Measurements from ENCODE around the gene CAVIN1. TPM values are rescaled to one million over a fixed set of nuclear protein-coding genes. Genes with fewer than 3 reads are reported as not detected.
A peak's percentile ranks its signal among the peaks of the same experiment; 100 is the strongest.
"Not testable (repeated sequence)": the region's sequence is repeated elsewhere in the genome, so short reads cannot be mapped to it uniquely, and the experiment has no call there.

CAVIN1 gene
- polyA plus RNA-seq, 3 donors: 0.01 TPM; not detected in 2

DNA sequence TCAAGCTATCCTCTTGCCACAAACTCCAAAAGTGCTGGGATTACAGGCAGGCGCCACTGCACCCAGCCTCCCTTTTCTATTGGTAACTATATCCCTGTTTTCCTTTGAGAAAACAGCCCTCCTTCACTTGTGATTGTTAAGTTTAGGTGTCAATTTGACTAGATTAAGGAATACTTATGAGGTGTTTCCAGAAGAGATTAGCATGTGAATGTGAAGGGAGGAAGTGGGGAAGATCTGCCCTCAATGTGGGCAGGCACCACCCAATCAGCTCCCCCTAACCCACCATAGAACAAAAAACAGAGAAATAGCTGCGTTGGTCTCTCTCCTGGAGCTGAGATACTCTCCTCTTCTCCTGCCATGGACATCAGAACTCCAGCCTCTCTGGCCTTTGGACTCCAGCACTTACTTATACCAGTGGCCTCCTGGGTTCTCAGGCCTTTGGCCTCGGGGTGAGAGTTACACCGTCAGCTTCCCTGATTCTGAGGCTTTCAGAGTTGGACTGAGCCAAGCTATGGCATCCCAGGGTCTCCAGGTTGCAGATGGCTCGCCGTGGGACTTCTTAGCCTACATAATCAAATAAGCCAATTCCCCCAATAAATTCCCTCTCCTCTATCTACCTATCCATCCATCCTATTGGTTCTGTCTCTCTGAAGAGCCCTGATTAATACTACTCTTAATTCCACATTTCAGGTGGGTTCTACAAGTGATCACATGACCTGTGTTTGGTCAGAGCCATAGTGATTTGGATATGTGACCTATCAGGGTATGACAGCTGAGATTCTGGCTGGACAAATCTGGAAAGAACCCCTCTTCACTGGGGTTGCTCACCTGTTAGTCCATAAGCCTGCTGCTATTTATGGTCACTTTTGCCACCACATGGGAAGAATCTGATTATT lies 22.9 kb downstream of the CAVIN1 start:
- H3K27me3 Mint-ChIP-seq (ENCODE audit: low read depth in 3 of 3): peaks cover 8 to 17% (median 15%) of the 10 kb centered on the region in 3 donors
- intact Hi-C loops (cut with micrococcal nuclease): loop anchor here in 1 of 2 donors (5.0 kb wide), 1 partner anchor 38 kb away; no protein-coding TSS in a partner anchor
- DNase-seq: no peak
- Histone ChIP-seq H3K4me2 (replicated peaks; ENCODE audit: extremely low read depth, low read length, poor library complexity, severe bottlenecking) (no peak overlapping the region), H3K27me3 (ENCODE audit: control insufficient read depth in 2 of 2, insufficient read depth in 2 of 2, low read length in 2 of 2) (peaks cover 0 to 7% of the 10 kb centered on the region in 2 donors), H4K20me1 (ENCODE audit: insufficient read depth, low read length) (no peaks in the 10 kb centered on the region), H2AFZ (ENCODE audit: insufficient read depth, low read depth, low read length, poor library complexity, severe bottlenecking) (no peak overlapping the region), H3K4me3 (replicated peaks in 1 of 3; ENCODE audit: low read depth in 2 of 3, low read length in 3 of 3) (no peak overlapping the region), H3K4me1 (ENCODE audit: control insufficient read depth in 1 of 2, insufficient read depth in 2 of 2, low read length in 2 of 2) (no peaks in the 10 kb centered on the region), H3K27ac (ENCODE audit: low read depth in 1 of 2, low read length in 2 of 2) (no peak overlapping the region), H3K36me3 (replicated peaks in 1 of 2; ENCODE audit: control insufficient read depth in 1 of 2, insufficient read depth in 2 of 2, low read length in 2 of 2) (no peaks in the 10 kb centered on the region), H3K79me2 (ENCODE audit: insufficient read depth, low read length) (no peaks in the 10 kb centered on the region), H3K9ac (ENCODE audit: insufficient read depth, low read length, poor library complexity, severe bottlenecking) (no peak overlapping the region), H3K9me3 (replicated peaks in 1 of 2; ENCODE audit: control insufficient read depth in 1 of 2, insufficient read depth in 1 of 2, low read length in 2 of 2) (no peaks in the 10 kb centered on the region)
- no peaks in the 10 kb centered on the region for H3K36me3 Mint-ChIP-seq
- TF ChIP-seq, protein P1, sequence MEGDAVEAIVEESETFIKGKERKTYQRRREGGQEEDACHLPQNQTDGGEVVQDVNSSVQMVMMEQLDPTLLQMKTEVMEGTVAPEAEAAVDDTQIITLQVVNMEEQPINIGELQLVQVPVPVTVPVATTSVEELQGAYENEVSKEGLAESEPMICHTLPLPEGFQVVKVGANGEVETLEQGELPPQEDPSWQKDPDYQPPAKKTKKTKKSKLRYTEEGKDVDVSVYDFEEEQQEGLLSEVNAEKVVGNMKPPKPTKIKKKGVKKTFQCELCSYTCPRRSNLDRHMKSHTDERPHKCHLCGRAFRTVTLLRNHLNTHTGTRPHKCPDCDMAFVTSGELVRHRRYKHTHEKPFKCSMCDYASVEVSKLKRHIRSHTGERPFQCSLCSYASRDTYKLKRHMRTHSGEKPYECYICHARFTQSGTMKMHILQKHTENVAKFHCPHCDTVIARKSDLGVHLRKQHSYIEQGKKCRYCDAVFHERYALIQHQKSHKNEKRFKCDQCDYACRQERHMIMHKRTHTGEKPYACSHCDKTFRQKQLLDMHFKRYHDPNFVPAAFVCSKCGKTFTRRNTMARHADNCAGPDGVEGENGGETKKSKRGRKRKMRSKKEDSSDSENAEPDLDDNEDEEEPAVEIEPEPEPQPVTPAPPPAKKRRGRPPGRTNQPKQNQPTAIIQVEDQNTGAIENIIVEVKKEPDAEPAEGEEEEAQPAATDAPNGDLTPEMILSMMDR (IDR thresholded peaks at IDR 0.05): no peak
- no peak overlapping the region for H3K4me3 Mint-ChIP-seq
- no peak overlapping the region for H3K27ac Mint-ChIP-seq
- H3K4me1 Mint-ChIP-seq: peaks cover 4% of the 10 kb centered on the region
- 78% methylated on average over 5 of the region's 6 CpGs for WGBS (ENCODE audit: insufficient coverage)
- H3K9me3 Mint-ChIP-seq: peaks cover 0 to 2% (median 0%) of the 10 kb centered on the region in 7 donors

DNA sequence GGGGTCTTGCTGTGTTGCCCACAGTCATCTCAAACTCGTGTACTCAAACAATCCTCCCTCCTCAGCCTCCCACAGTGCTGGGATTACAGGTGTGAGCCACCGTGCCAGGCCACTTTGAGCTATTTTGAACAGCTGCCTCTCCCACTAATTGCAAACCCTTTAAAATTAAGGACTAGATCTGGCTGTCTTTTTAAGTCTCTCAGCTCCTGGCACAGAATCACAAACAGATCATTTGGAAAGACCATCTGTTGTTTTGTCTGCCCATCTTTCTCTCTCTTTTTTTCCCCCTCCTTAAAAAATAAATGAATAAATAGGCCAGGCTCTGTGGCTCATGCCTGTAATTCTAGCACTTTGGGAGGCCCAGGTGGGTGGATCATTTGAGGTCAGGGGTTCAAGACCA lies 23.9 kb downstream of the CAVIN1 start:
- Histone ChIP-seq H3K4me3 (replicated peaks in 1 of 3; ENCODE audit: low read depth in 2 of 3, low read length in 3 of 3) (no peak overlapping the region), H3K36me3 (replicated peaks in 1 of 2; ENCODE audit: control insufficient read depth in 1 of 2, insufficient read depth in 2 of 2, low read length in 2 of 2) (no peaks in the 10 kb centered on the region), H3K9ac (ENCODE audit: insufficient read depth, low read length, poor library complexity, severe bottlenecking) (no peak overlapping the region), H3K27ac (ENCODE audit: low read depth in 1 of 2, low read length in 2 of 2) (no peak overlapping the region), H4K20me1 (ENCODE audit: insufficient read depth, low read length) (no peaks in the 10 kb centered on the region), H3K4me1 (ENCODE audit: control insufficient read depth in 1 of 2, insufficient read depth in 2 of 2, low read length in 2 of 2) (no peaks in the 10 kb centered on the region), H3K27me3 (ENCODE audit: control insufficient read depth in 2 of 2, insufficient read depth in 2 of 2, low read length in 2 of 2) (peaks cover 0 to 7% of the 10 kb centered on the region in 2 donors), H3K4me2 (replicated peaks; ENCODE audit: extremely low read depth, low read length, poor library complexity, severe bottlenecking) (no peak overlapping the region), H2AFZ (ENCODE audit: insufficient read depth, low read depth, low read length, poor library complexity, severe bottlenecking) (no peak overlapping the region), H3K9me3 (replicated peaks in 1 of 2; ENCODE audit: control insufficient read depth in 1 of 2, insufficient read depth in 1 of 2, low read length in 2 of 2) (no peaks in the 10 kb centered on the region), H3K79me2 (ENCODE audit: insufficient read depth, low read length) (no peaks in the 10 kb centered on the region)
- peaks cover 9 to 17% (median 14%) of the 10 kb centered on the region in 3 donors for H3K27me3 Mint-ChIP-seq (ENCODE audit: low read depth in 3 of 3)
- H3K4me3 Mint-ChIP-seq: no peak overlapping the region
- no peak for DNase-seq
- no peaks in the 10 kb centered on the region for H3K9me3 Mint-ChIP-seq
- intact Hi-C loops (cut with micrococcal nuclease): no loop called here
- peaks cover 4% of the 10 kb centered on the region for H3K4me1 Mint-ChIP-seq
- TF ChIP-seq, protein P1 (IDR thresholded peaks at IDR 0.05): no peak
- no peak overlapping the region for H3K27ac Mint-ChIP-seq
- no peaks in the 10 kb centered on the region for H3K36me3 Mint-ChIP-seq
- 100% methylated on average over 2 of the region's 2 CpGs for WGBS (ENCODE audit: insufficient coverage)

DNA sequence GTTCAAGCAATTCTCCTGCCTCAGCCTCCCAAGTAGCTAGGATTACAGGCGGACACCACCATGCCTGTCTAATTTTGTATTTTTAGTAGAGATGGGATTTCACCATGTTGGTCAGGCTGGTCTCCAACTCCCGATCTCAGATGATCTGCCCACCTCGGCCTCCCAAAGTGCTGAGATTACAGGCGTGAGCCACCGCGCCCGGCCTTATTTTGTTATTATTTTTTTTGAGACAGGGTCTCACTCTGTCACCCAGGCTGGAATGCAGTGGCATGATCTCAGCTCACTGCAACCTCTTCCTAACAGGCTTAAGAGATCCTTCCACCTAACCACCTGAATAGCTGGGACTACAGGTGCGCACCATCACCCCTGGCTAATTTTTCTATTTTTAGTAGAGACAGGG lies 27.5 kb downstream of the CAVIN1 start:
- 100% methylated on average over 1 of the region's 8 CpGs for WGBS (ENCODE audit: insufficient coverage)
- H3K4me1 Mint-ChIP-seq; intact Hi-C loops (cut with micrococcal nuclease); H3K27me3 ChIP-seq (ENCODE audit: control insufficient read depth in 2 of 2, insufficient read depth in 2 of 2, low read length in 2 of 2); H3K36me3 ChIP-seq (replicated peaks in 1 of 2; ENCODE audit: control insufficient read depth in 1 of 2, insufficient read depth in 2 of 2, low read length in 2 of 2); H3K4me2 ChIP-seq (replicated peaks; ENCODE audit: extremely low read depth, low read length, poor library complexity, severe bottlenecking); H3K4me1 ChIP-seq (ENCODE audit: control insufficient read depth in 1 of 2, insufficient read depth in 2 of 2, low read length in 2 of 2); H3K9ac ChIP-seq (ENCODE audit: insufficient read depth, low read length, poor library complexity, severe bottlenecking); H3K27ac ChIP-seq (ENCODE audit: low read depth in 1 of 2, low read length in 2 of 2); H2AFZ ChIP-seq (ENCODE audit: insufficient read depth, low read depth, low read length, poor library complexity, severe bottlenecking); H4K20me1 ChIP-seq (ENCODE audit: insufficient read depth, low read length); H3K4me3 ChIP-seq (replicated peaks in 1 of 3; ENCODE audit: low read depth in 2 of 3, low read length in 3 of 3); H3K9me3 Mint-ChIP-seq; H3K79me2 ChIP-seq (ENCODE audit: insufficient read depth, low read length); H3K27me3 Mint-ChIP-seq (ENCODE audit: low read depth in 3 of 3); H3K36me3 Mint-ChIP-seq; DNase-seq; H3K9me3 ChIP-seq (replicated peaks in 1 of 2; ENCODE audit: control insufficient read depth in 1 of 2, insufficient read depth in 1 of 2, low read length in 2 of 2); H3K4me3 Mint-ChIP-seq: not testable (repeated sequence)
- peak overlapping the region in 1 of 7 donors; percentile 25 for H3K27ac Mint-ChIP-seq
